Measurements from ENCODE around the gene SIGLEC10.
"Not testable (repeated sequence)": the region's sequence is repeated elsewhere in the genome, so short reads cannot be mapped to it uniquely, and the experiment has no call there.

- not testable (repeated sequence) for TF ChIP-seq CTCF (conservative IDR thresholded peaks at IDR 0.05); EZH2 (IDR thresholded peaks at IDR 0.05; ENCODE audit: low read depth)
These were observed 1.0 kb downstream of the SIGLEC10 start for GRCh38 chr19:51416422-51416821.
